GM18519 (cell line): Measurements from ENCODE around the gene NCKAP5L.
"Not testable (repeated sequence)": the region's sequence is repeated elsewhere in the genome, so short reads cannot be mapped to it uniquely, and the experiment has no call there.

Source experiments
- ATAC-seq: cut with Tn5 transposase; IDR thresholded peaks from one replicate; pipeline ENCODE4 v1.9.1; 2021; ENCODE audit warnings: mild to moderate bottlenecking, moderate library complexity; ENCODE audit not compliant: unreplicated experiment, low FRiP score

Gene NCKAP5L

GRCh38 chr12:49828133-49829091 is at the start of gene NCKAP5L:
TSS of gene NCKAP5L (minus strand) at chr12:49828413. CDS start at chr12:49804044, 24,369 bp downstream.
- peak; percentile 67 for ATAC-seq

GRCh38 chr12:49877066-49877465 is 48.9 kb upstream of the NCKAP5L start:
- ATAC-seq, result no peak

GRCh38 chr12:49876070-49876469 is 47.9 kb upstream of the NCKAP5L start:
- ATAC-seq, result no peak

- no peak for ATAC-seq
Observed at GRCh38 chr12:49875115-49875720, 47.0 kb upstream of the NCKAP5L start.

- ATAC-seq, result no peak
Observed at GRCh38 chr12:49874142-49874897, 46.1 kb upstream of the NCKAP5L start.

GRCh38 chr12:49873361-49873934 is 45.2 kb upstream of the NCKAP5L start:
- ATAC-seq, result no peak

- no peak for ATAC-seq
Observed at GRCh38 chr12:49872781-49873181, 44.6 kb upstream of the NCKAP5L start.

GRCh38 chr12:49872381-49872780 is 44.2 kb upstream of the NCKAP5L start:
- ATAC-seq, result no peak

- not testable (repeated sequence) for ATAC-seq
Observed at GRCh38 chr12:49871811-49872251, 43.6 kb upstream of the NCKAP5L start.

GRCh38 chr12:49871263-49871561 is 43.0 kb upstream of the NCKAP5L start:
- ATAC-seq, result no peak

GRCh38 chr12:49870501-49871262 is 42.5 kb upstream of the NCKAP5L start:
- no peak for ATAC-seq

GRCh38 chr12:49869816-49870500 is 41.7 kb upstream of the NCKAP5L start:
- ATAC-seq, result no peak

- ATAC-seq, result no peak
Observed at GRCh38 chr12:49868952-49869815, 41.0 kb upstream of the NCKAP5L start.

- no peak for ATAC-seq
Observed at GRCh38 chr12:49868449-49868848, 40.2 kb upstream of the NCKAP5L start.

GRCh38 chr12:49867570-49868341 is 39.5 kb upstream of the NCKAP5L start:
- no peak for ATAC-seq

GRCh38 chr12:49866859-49867569 is 38.8 kb upstream of the NCKAP5L start:
- ATAC-seq, result no peak

- no peak for ATAC-seq
Observed at GRCh38 chr12:49865782-49866135, 37.5 kb upstream of the NCKAP5L start.
